ENCODE measurements around the gene RGS16.

DNA sequence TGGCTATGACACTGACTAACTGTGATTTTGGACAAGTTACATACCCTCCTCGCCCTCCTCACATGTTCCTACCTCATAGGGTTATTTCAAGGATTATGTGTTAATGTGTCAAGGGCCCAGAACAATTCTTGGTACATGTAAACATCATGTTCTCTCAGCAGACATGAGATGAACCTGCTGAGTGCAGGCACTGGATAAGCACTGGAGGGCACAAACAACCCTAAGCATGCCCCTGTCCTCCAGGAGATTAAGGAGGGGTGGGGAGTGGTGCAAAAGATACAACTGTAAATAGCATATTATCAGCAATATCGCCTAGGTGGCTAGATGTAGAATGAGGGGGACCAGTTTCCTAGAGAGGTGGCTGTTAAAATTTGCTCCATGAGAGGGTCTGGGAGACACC is 17.7 kb upstream of the RGS16 start:
- no peak for TF ChIP-seq EZH2 (IDR thresholded peaks at IDR 0.05; ENCODE audit: borderline replicate concordance)
- no peak for TF ChIP-seq EZH2phosphoT487 (IDR thresholded peaks at IDR 0.05; ENCODE audit: low read depth, severe bottlenecking, unreplicated experiment)
- no peak for TF ChIP-seq CTCF (IDR thresholded peaks at IDR 0.05; ENCODE audit: poor library complexity)
